Activated naive CD8-positive, alpha-beta T cell (primary cell): ENCODE data around the gene CRYBB1.

ENCODE experiments used
- H3K27ac Mint-ChIP-seq: one replicate; pipeline ENCODE4 v1.8.0; 2021; ENCODE audit warnings: mixed read lengths
- H3K27me3 Mint-ChIP-seq: one replicate; pipeline ENCODE4 v1.8.0; 2021; ENCODE audit warnings: mixed read lengths
- H3K36me3 Mint-ChIP-seq: one replicate; pipeline ENCODE4 v1.8.0; 2021; ENCODE audit warnings: mixed read lengths
- H3K4me1 Mint-ChIP-seq: one replicate; pipeline ENCODE4 v1.8.0; 2021; ENCODE audit warnings: low read depth, mixed read lengths
- H3K4me3 Mint-ChIP-seq: one replicate; pipeline ENCODE4 v1.8.0; 2021; ENCODE audit warnings: mild to moderate bottlenecking, mixed read lengths
- H3K9me3 Mint-ChIP-seq: one replicate; pipeline ENCODE4 v1.8.0; 2021; ENCODE audit warnings: low read depth, mixed read lengths

Gene CRYBB1

DNA sequence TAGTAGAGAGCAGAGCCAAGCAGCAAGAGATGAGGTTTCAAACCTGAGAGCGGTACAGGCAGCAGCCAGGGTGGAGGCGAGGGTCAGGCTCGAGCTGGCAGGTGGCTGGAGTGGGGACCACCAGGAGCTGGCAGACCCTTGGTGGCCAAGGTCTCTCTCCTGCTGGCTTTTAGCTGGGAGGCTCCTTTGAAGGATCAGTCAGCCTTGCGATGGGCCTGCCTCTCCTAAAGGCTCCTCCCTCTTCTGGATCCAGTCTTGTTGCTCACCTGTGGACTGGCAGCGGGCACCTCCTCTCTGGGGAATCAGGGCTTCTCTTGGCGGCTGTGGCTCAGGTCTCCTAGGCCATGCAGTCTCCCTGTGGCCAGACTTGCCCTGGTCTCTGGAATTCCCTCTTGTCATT lies 52.6 kb downstream of the CRYBB1 start:
- H3K4me1 Mint-ChIP-seq = peaks cover 50% of the 10 kb centered on the region
- H3K27ac Mint-ChIP-seq = no peak overlapping the region
- no peaks in the 10 kb centered on the region for H3K27me3 Mint-ChIP-seq
- no peak overlapping the region for H3K4me3 Mint-ChIP-seq
- H3K36me3 Mint-ChIP-seq = no peaks in the 10 kb centered on the region
- H3K9me3 Mint-ChIP-seq = no peaks in the 10 kb centered on the region

DNA sequence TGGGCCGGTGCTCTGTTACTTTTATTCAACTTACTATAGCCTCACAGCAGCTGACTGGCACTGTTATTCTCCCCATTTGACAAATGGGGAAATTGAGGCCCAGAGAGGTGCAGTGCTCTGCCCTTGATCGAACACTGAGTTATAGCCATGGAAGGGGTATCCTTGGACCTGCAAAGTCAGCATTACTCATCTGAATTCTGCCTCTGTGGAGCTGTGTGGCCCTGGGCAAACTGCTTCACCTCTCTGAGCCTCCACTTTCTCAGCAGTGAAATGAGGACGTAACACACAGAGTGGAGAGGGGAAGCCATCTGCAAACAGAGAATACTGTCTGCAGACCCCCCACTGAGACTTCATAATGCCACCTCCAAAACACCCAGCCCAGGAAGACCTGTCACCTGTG lies 53.2 kb downstream of the CRYBB1 start:
- H3K27ac Mint-ChIP-seq = no peak overlapping the region
- H3K4me1 Mint-ChIP-seq = peaks cover 49% of the 10 kb centered on the region
- H3K9me3 Mint-ChIP-seq = no peaks in the 10 kb centered on the region
- no peaks in the 10 kb centered on the region for H3K27me3 Mint-ChIP-seq
- H3K36me3 Mint-ChIP-seq = no peaks in the 10 kb centered on the region
- H3K4me3 Mint-ChIP-seq = no peak overlapping the region

DNA sequence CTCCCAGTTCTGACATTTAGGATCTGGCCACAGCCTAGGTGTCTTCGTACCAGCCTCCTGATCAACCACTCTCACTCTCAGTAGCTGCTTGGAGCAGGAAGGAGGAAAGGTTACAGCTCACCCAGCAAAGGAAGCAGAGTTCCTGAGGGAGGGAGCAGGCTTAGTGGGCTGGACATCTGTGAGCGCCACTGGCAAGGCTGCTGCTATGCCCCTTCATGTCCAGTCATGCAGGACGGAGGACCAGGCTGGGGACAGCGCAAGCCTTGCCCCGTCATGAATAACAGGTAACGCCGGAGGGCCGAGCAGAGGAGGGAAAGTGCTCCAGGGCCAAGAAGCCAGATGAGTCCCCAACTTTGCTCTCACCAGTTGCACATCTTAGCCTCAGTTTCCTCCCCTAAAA lies 53.6 kb downstream of the CRYBB1 start:
- H3K27ac Mint-ChIP-seq = no peak overlapping the region
- no peaks in the 10 kb centered on the region for H3K9me3 Mint-ChIP-seq
- H3K36me3 Mint-ChIP-seq = no peaks in the 10 kb centered on the region
- peaks cover 52% of the 10 kb centered on the region for H3K4me1 Mint-ChIP-seq
- H3K27me3 Mint-ChIP-seq = no peaks in the 10 kb centered on the region
- H3K4me3 Mint-ChIP-seq = no peak overlapping the region

DNA sequence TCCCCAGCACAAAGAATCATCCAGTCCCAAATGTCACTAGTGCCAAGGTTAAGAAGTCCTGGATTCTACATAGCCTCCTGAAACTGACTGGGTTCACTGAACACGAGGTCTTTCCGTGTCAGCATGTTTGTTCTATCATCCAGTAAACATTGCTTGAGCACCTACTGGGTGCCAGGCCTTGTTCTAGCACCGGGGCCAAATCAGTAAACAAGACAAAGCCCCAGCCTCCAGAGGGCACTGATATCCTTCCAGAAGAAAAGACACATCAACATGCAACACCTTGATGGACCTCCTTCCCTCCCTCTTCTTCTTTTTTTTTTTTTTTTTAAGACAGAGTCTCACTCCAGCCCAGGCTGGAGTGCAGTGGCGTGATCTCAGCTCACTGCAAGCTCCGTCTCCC lies 54.8 kb downstream of the CRYBB1 start:
- Mint-ChIP-seq H3K36me3 (no peaks in the 10 kb centered on the region), H3K27me3 (no peaks in the 10 kb centered on the region), H3K27ac (peak overlapping the region; percentile 22), H3K4me3 (no peak overlapping the region), H3K9me3 (no peaks in the 10 kb centered on the region), H3K4me1 (peaks cover 48% of the 10 kb centered on the region)

DNA sequence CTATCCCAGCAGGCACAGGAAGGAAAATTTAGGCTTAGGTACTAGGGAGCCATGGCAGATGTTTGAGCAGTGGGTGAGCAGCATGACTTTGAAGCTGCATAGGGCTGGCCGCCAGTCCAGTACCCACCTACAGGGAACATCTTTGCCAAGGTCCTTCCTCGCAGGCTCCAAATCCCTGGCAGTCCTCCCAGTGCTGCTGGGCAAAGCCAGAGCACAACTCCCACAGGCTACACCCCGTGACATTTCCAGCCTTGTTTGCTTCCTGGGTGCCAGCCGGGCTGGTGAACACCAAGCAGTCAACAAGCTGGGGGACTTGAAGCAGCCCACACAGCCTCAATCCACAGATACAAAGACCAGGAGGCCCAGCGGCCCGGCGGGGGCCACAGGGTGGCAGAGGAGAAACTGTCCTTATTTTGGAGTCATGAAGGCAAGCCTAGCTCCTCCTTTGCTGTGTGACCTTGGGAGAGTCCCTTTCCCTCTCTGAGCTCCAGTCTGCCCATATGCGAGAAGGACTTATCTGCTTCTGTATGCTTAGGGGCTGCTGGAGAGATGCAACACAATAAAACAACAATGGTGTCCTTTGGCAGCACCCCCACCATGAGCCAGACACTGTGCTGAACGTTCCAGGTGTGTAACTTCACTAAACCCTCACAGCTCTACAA lies 55.9 kb downstream of the CRYBB1 start:
- H3K9me3 Mint-ChIP-seq = no peaks in the 10 kb centered on the region
- no peaks in the 10 kb centered on the region for H3K36me3 Mint-ChIP-seq
- no peaks in the 10 kb centered on the region for H3K27me3 Mint-ChIP-seq
- peaks cover 43% of the 10 kb centered on the region for H3K4me1 Mint-ChIP-seq
- no peak overlapping the region for H3K27ac Mint-ChIP-seq
- H3K4me3 Mint-ChIP-seq = no peak overlapping the region

DNA sequence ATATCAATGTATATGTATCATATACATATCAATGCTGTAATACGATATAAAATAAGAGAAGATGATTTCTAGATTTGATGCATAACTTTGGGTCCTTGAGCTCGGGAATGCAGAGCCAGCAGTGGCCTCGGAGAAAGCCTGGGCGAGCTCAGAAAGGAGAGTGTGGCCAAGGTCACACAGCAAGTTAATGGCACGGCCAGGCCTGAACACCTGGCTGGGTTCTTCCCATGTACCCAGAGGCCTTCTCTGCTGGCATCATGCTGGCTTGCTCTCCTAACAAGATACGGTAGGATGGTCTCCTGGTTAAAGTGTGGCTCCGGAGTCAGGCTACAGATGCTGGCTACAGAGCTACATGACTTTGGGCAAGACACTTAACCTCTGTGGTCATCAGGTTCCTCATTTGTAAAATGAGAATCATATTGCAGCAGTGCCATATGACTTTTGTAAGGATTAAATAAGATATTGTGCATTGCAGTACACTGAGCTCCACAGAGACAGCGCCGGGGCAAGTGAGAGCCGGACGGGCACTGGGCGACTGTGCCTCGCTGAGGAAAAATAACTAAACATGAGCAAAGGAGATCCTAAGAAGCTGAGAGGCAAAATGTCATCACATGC lies 57.8 kb downstream of the CRYBB1 start:
- Mint-ChIP-seq H3K27ac (peak overlapping the region; percentile 34), H3K4me3 (no peak overlapping the region), H3K36me3 (no peaks in the 10 kb centered on the region), H3K27me3 (no peaks in the 10 kb centered on the region), H3K9me3 (no peaks in the 10 kb centered on the region), H3K4me1 (peaks cover 44% of the 10 kb centered on the region)

DNA sequence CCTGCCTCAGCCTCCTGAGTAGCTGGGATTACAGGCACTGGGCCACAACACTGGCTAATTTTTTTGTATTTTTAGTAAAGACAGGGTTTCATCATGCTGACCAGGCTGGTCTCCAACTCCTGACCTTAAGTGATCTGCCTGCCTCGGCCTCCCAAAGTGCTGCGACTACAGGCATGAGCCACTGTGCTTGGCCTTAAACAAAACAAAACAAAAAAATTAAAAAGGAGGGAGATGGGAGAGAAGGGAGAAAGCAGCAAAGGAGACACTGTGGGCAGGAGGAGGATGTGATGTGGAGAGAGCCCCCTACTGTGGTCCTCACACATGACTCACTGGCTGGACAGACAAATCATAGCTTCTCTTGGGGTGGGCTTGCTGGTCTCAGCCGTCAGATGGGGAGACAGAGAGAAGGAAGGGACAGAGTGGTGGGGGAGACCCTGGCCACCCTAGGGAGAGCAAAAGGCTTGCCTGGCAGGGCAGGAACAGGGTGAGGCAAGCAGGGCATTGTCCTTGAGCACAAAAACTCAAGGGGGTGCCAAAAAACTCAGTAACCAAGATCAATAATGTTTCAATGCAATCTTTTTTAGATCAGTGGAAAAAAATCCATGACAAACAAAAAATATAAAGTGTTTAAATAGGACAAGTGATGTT lies 59.5 kb downstream of the CRYBB1 start:
- no peaks in the 10 kb centered on the region for H3K9me3 Mint-ChIP-seq
- H3K36me3 Mint-ChIP-seq = no peaks in the 10 kb centered on the region
- peaks cover 39% of the 10 kb centered on the region for H3K4me1 Mint-ChIP-seq
- H3K27me3 Mint-ChIP-seq = no peaks in the 10 kb centered on the region
- peak overlapping the region; percentile 54 for H3K27ac Mint-ChIP-seq
- no peak overlapping the region for H3K4me3 Mint-ChIP-seq

DNA sequence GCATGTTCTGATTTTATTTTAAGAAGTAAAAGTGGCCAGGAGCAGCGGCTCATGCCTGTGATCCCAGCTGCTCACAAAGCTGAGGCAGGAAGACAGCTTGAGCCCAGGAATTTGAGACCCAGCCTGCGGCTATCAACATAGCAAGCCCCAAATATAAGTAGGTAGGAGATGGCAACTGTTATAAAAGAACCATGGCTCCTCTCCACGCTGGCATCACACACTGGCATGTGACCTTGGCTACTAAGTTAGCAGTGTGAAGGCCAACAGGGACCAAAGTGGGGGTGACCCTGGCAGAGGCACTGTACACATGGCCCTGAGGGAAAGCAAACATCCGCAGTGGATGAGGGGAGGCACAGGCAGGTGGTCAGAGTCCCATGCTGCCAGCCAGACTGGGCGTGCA lies 60.9 kb downstream of the CRYBB1 start:
- no peaks in the 10 kb centered on the region for H3K36me3 Mint-ChIP-seq
- peak overlapping the region; percentile 24 for H3K27ac Mint-ChIP-seq
- H3K9me3 Mint-ChIP-seq = no peaks in the 10 kb centered on the region
- peaks cover 39% of the 10 kb centered on the region for H3K4me1 Mint-ChIP-seq
- H3K4me3 Mint-ChIP-seq = no peak overlapping the region
- H3K27me3 Mint-ChIP-seq = no peaks in the 10 kb centered on the region

DNA sequence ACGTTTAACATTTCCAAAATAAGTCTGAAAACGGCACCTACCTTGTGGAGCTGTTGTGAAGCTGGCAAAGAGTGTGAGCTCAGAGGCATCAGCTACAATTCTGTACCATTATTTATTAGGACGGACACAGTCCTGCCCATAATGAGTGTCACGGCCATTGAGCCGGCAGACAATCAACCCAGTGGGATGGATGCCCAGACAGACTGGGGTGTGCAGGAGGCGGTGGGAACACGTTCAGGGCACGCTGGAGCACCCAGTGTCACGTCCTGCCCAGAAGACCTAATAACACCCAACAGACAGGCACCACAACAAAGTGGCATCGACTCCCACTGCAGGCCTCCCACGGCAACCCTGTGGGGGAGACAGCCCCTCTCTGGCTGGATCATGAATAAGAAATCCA lies 62.3 kb downstream of the CRYBB1 start:
- H3K27ac Mint-ChIP-seq = no peak overlapping the region
- H3K4me3 Mint-ChIP-seq = no peak overlapping the region
- no peaks in the 10 kb centered on the region for H3K9me3 Mint-ChIP-seq
- no peaks in the 10 kb centered on the region for H3K36me3 Mint-ChIP-seq
- no peaks in the 10 kb centered on the region for H3K27me3 Mint-ChIP-seq
- peaks cover 36% of the 10 kb centered on the region for H3K4me1 Mint-ChIP-seq

DNA sequence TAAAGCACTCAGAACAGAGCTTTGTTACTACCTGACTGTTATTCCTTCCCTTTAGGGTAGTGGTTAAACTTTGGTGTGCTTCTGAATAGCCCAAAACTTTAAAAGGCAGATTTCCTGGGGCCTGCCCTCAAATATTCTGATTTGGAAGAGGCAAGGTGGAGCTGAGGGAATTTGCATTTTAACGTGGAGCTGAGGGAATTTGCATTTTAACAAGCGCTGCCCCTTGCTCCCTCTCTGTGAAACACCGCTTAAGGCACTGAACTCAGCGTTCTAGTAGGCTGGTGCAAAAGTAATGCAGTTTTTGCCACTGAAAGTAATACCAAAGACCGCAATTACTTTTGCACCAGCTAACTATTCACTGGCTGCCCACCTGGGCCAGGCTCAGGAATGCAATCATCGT lies 62.9 kb downstream of the CRYBB1 start:
- H3K36me3 Mint-ChIP-seq = no peaks in the 10 kb centered on the region
- no peaks in the 10 kb centered on the region for H3K9me3 Mint-ChIP-seq
- H3K27me3 Mint-ChIP-seq = no peaks in the 10 kb centered on the region
- H3K27ac Mint-ChIP-seq = no peak overlapping the region
- peaks cover 41% of the 10 kb centered on the region for H3K4me1 Mint-ChIP-seq
- H3K4me3 Mint-ChIP-seq = no peak overlapping the region

DNA sequence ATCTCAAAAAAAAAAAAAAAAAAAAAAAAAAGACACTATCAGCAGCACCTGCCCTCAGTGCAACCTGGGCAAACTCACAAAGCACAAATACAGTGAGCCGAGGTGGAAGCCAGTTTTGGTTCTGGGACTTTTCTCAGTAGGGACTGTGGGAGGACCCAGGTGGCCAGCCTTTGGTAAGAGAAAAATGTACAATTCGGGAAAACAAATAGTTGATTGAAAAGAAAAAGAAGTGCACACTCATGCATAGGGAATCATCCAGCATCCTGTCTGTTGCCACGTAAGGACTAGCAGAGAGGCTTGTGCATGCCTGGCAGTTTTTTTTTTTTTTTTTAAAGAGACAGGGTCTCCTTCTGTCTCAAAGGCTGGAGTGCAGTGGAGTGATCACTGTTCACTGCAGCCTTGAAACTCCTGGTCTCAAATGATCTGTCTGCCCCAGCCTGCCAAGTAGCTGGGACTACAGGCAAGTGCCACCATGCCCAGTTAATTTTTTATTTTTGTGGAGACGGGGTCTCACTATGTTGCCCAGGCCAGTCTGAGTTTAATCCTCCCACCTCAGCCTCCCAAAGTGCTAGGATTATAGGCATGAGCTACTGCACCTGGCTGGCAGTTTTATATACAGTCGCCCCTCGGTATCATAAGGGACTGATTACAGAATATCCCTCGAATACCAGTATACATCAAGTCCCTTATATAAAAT lies 64.6 kb downstream of the CRYBB1 start:
- Mint-ChIP-seq H3K4me3 (no peak overlapping the region), H3K27ac (peak overlapping the region; percentile 68)

DNA sequence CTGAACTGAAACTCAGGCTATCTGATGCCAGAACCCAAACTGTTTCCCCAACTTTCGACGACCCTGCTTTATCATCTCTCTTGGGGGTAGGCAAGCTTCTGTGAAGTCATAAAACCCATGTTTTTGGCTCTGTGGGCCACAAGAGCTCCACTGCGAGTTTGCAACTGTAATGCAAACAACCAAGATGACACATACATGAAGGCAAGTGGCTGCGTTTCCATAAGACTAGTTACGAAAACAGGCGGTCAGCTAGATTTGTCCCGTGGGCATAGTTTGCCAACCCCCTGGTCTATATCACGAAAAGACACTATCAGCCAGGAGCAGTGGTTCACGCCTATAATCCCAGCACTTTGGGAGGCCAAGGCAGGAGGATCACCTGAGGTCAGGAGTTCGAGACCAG lies 65.4 kb downstream of the CRYBB1 start:
- H3K27ac Mint-ChIP-seq = no peak overlapping the region

More for the DNA sequence above, 64.6 kb downstream of the CRYBB1 start:
- H3K36me3 Mint-ChIP-seq = no peaks in the 10 kb centered on the region
- H3K4me1 Mint-ChIP-seq = peaks cover 36% of the 10 kb centered on the region
- no peaks in the 10 kb centered on the region for H3K27me3 Mint-ChIP-seq
- no peaks in the 10 kb centered on the region for H3K9me3 Mint-ChIP-seq

DNA sequence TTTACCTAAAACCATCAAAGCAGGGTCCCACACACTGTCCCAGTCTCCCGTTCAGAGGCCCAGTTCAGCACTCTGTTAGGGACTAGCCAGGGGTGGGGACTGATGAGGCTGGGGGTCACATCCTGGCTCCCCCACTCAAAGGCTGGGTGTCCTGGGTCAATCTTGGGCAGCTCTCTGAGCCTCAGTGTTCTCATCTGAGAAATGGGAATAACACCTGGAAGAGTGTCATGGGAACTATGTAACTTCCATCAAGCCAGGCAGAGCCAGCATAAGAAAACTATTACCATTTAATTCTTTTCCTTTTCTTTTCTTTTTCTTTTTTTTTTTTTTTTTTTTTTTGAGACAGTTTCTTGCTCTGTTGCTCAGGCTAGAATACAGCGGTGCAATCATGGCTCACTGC lies 66.3 kb downstream of the CRYBB1 start:
- Mint-ChIP-seq H3K27ac (peak overlapping the region; percentile 22), H3K4me1 (peaks cover 43% of the 10 kb centered on the region), H3K4me3 (no peak overlapping the region), H3K36me3 (peaks cover 6% of the 10 kb centered on the region), H3K27me3 (no peaks in the 10 kb centered on the region), H3K9me3 (no peaks in the 10 kb centered on the region)

More for the DNA sequence above, 65.4 kb downstream of the CRYBB1 start:
- Mint-ChIP-seq H3K4me1 (peaks cover 40% of the 10 kb centered on the region), H3K4me3 (no peak overlapping the region), H3K9me3 (no peaks in the 10 kb centered on the region), H3K36me3 (peaks cover 1% of the 10 kb centered on the region), H3K27me3 (no peaks in the 10 kb centered on the region)

DNA sequence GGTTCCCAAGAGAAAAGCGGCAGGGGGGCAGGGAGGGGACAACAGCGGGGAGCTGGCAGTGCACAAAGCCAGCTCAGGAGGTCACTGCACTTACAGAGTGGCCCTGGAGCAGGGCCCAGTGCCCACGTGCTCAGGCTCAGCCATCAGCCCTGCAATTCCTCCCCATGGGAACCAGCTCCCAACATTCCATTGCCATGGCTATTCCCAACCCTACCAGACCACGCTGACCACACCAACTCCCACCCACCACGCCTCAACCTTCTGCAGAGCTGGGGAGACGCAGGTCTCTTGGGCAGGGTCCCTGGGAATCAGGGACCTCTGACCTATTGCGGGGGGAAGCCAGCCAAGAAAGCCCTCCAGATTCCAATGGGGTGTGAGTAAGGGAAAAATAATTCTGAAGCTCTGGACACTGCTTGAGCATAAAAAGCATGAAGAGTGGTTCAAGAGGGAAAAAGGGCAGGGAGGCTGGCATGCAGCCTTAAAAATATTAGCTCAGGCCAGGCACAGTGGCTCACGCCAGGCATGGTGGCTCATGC lies 67.3 kb downstream of the CRYBB1 start:
- no peaks in the 10 kb centered on the region for H3K27me3 Mint-ChIP-seq
- H3K36me3 Mint-ChIP-seq = peaks cover 7% of the 10 kb centered on the region
- H3K4me1 Mint-ChIP-seq = peaks cover 45% of the 10 kb centered on the region
- peak overlapping the region; percentile 29 for H3K27ac Mint-ChIP-seq
- no peak overlapping the region for H3K4me3 Mint-ChIP-seq
- H3K9me3 Mint-ChIP-seq = no peaks in the 10 kb centered on the region

DNA sequence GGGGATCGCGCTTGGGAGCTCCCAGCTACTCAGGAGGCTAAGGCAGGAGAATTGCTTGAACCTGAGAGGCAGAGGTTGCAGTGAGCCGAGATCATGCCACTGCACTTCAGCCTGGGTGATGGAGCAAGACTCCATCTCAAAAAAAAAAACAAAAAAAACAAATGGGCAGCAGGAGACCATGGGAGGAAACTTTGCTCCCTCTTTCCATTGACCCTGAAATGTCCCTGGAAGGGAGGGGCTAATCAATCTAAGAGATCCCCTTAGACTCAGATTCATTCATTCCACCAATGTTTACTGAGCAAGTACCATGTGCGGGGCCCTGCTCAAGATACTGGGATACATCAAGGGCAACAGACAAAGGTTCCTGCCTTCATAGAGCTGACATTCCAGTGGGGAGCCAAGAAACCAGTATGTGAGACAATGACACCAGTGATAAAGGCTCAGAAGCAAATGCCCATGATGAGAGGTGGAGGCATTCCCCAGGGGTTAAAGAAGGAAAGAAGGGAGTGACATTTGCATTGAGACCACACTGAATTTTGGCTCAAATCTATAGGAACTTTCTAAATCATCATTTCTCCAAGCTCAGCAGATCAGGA lies 67.8 kb downstream of the CRYBB1 start:
- Mint-ChIP-seq H3K27ac (peak overlapping the region; percentile 12), H3K4me3 (no peak overlapping the region), H3K4me1 (peaks cover 45% of the 10 kb centered on the region), H3K36me3 (peaks cover 8% of the 10 kb centered on the region), H3K27me3 (no peaks in the 10 kb centered on the region), H3K9me3 (no peaks in the 10 kb centered on the region)
